HFF-Myc (cell line): ENCODE measurements around the gene FYB1.

ENCODE experiments used
- DNase-seq: peaks from one replicate; pipeline ENCODE4 v3.0.0-alpha.2; 2011; ENCODE audit warnings: low read depth; ENCODE audit errors: extremely low read depth
- H3K4me3 ChIP-seq: replicated peaks from 2 replicates; pipeline ENCODE4 v1.5.1; 2011; ENCODE audit warnings: low read depth, mild to moderate bottlenecking, control low read depth, low read length
- CTCF ChIP-seq: IDR thresholded peaks from 2 replicates; pipeline ENCODE4 v1.5.1; 2012; ENCODE audit warnings: mild to moderate bottlenecking, low read depth, low read length, control low read depth; ENCODE audit errors: missing control alignments

The FYB1 gene

GRCh38 chr5:39178861-39179260 is 40.5 kb downstream of the FYB1 start:
- no peak overlapping the region for H3K4me3 ChIP-seq
- TF ChIP-seq CTCF, result no peak
- no peak for DNase-seq

- H3K4me3 ChIP-seq, result no peak overlapping the region
- peak; percentile 65 for DNase-seq
- no peak for TF ChIP-seq CTCF
Measured at GRCh38 chr5:39178171-39178570, 41.2 kb downstream of the FYB1 start.

- TF ChIP-seq CTCF, result no peak
- no peak for DNase-seq
- no peak overlapping the region for H3K4me3 ChIP-seq
Measured at GRCh38 chr5:39177631-39177964, 41.8 kb downstream of the FYB1 start.

- no peak for DNase-seq
- TF ChIP-seq CTCF, result no peak
- no peak overlapping the region for H3K4me3 ChIP-seq
Measured at GRCh38 chr5:39176759-39177630, 42.4 kb downstream of the FYB1 start.

- TF ChIP-seq CTCF, result no peak
- DNase-seq, result no peak
- no peak overlapping the region for H3K4me3 ChIP-seq
Measured at GRCh38 chr5:39175273-39175955, 43.9 kb downstream of the FYB1 start.

GRCh38 chr5:39173069-39173468 is 46.3 kb downstream of the FYB1 start:
- DNase-seq, result no peak
- H3K4me3 ChIP-seq, result no peak overlapping the region
- TF ChIP-seq CTCF, result no peak
